GM19324 (cell line): ENCODE results near the gene CRYBA2.

Experiments
- ATAC-seq: cut with Tn5 transposase; IDR thresholded peaks from one replicate; pipeline ENCODE4 v1.9.1; 2021; ENCODE audit warnings: mild to moderate bottlenecking, moderate library complexity; ENCODE audit not compliant: unreplicated experiment, low FRiP score

The CRYBA2 gene

GRCh38 chr2:219024059-219024458, 30.8 kb upstream of the CRYBA2 start:
- no peak for ATAC-seq

GRCh38 chr2:219023045-219023605, 29.9 kb upstream of the CRYBA2 start:
- ATAC-seq = no peak

GRCh38 chr2:219022616-219023015, 29.4 kb upstream of the CRYBA2 start:
- no peak for ATAC-seq

DNA sequence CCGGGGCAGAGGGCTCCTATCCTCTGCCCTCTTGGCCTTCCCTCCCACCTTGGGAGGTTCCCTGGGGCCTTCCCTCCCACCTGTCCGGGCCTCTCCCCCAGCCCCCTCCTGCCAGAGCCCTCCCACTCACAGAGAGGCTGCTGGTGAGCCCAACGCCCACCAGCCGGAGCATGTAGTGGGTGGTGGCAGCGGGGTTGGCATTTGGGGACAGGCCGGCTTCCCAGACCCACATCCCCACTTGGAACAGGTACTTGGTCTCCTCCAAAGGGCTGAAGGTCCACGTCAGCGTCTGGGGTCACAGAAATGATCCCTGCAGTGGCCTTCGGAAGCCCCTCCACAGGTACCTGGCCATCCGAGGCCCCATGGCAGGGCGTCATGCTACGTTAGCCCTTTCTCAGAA, 28.8 kb upstream of the CRYBA2 start:
- ATAC-seq = no peak

DNA sequence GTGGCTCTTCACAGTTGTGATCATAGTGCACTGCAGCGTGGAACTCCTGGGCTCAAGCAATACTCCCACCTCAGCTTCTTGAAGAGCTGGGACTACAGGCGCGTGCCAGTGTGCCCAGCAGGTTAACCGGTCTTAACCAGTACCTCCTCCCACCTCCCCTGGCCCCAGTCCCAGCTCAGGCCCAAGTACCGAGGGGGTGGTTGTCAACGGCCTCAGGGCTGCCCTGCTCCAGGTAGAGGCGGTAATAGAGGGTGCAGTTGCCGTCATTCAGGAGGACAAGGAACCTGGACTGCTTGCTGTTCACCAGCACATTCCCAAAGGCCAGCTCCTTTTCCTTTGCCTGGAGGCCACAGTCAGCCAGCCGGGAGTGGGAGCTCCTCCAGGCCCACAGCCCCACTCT, 28.4 kb upstream of the CRYBA2 start:
- no peak for ATAC-seq

GRCh38 chr2:219020604-219021365, 27.6 kb upstream of the CRYBA2 start:
- ATAC-seq = no peak

DNA sequence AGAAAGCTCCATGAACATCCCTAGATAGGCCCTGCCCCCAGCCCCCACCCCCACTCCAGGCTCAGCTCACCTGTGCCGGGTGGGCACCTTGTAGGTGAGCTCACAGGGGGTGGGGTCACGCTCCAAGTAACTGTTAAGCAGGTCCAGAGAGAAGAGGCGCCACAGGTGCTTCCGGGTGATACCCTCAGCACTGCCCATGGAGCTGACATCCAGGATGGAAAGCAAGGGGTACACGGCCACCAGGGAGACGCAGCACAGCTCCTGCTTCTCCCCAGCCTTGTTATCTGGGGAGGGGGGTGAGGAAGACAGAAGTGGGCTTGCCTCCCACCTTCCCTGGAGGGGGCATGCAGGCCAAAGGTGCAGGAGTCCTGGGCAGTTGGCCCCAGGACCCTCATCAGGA, 26.2 kb upstream of the CRYBA2 start:
- no peak for ATAC-seq

DNA sequence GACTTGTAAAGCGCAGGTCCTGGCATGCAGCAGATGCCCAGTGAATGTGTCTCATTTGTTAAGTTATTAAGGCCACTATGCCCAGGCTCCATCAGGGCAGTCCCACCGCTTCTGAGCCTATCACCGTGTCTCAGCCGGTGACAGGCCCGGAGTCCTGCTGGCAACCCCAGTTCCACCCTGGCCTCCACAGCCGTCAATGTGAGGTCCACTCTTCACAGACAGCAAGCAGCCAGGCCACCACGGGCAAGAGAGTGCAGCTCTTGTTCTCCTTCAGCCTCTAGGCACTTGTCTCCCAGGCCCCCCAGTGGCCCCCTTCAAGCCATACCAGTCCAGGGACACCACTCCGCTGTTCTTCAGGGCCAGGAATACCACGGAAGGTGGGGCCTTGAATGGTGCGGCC, 25.5 kb upstream of the CRYBA2 start:
- ATAC-seq = no peak

- ATAC-seq = no peak
Observed at GRCh38 chr2:219018286-219018685, 25.1 kb upstream of the CRYBA2 start.

DNA sequence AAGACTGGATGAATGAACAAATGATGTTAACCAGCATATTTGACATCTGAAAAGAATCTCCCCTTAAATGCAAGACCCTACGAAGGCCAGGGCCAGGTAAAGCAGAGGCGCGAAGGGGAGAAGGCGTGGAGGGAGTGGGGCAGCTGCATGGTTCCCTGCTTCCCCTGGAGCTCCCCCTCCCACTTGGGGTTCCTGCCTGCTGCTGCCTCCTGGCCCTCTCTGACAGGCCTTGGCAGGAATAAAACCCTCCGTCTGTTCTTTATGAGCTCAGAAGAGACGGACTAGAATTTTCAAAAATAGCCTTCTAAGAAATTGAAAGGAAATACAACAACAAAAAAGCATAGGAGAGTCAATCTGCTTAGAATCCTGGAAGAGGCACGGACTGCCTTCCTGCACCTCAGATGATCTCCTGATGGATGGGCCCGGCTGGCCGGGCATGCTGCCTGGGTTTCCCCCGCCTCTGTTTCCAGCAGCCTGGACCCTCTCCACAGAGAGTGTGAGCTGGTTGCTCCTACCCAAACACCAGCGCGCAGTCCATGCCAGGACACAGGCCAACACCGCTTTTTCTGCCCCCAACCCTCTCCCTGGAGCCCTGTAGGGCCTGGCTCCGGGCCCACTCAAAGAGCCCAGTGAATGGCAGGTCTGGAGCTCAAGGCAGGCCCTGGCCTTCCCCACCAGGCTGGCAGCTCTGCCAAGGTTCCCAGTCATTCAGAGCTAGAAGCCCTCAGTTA, 24.1 kb upstream of the CRYBA2 start:
- ATAC-seq = no peak

DNA sequence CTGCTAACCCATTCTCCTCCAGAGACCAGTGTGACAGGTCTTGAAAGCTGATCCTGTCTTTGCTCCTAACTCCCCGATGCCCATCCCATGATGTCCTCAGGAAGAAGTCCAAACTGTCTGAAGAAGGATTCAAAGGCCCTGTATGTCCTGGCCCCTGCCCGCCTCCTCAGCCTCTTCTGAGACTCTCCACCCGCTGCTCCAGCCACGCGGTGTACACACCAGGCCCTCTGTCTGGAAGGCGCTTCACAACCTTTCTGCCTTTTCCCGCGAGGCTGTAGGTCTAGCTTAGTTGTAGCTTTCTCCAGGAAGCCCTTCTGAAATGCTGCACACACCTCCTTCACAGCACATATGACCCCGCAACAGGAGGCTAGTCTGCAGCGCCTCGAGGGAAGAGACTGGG, 23.5 kb upstream of the CRYBA2 start:
- no peak for ATAC-seq

GRCh38 chr2:219010873-219011272, 17.7 kb upstream of the CRYBA2 start:
- no peak for ATAC-seq

GRCh38 chr2:219010162-219010756, 17.0 kb upstream of the CRYBA2 start:
- no peak for ATAC-seq

- no peak for ATAC-seq
Observed at GRCh38 chr2:219009294-219009693, 16.1 kb upstream of the CRYBA2 start.

- no peak for ATAC-seq
Observed at GRCh38 chr2:219003979-219004378, 10.8 kb upstream of the CRYBA2 start.

- no peak for ATAC-seq
Observed at GRCh38 chr2:219003267-219003634, 10.0 kb upstream of the CRYBA2 start.

GRCh38 chr2:219002395-219003266, 9.4 kb upstream of the CRYBA2 start:
- ATAC-seq = no peak

DNA sequence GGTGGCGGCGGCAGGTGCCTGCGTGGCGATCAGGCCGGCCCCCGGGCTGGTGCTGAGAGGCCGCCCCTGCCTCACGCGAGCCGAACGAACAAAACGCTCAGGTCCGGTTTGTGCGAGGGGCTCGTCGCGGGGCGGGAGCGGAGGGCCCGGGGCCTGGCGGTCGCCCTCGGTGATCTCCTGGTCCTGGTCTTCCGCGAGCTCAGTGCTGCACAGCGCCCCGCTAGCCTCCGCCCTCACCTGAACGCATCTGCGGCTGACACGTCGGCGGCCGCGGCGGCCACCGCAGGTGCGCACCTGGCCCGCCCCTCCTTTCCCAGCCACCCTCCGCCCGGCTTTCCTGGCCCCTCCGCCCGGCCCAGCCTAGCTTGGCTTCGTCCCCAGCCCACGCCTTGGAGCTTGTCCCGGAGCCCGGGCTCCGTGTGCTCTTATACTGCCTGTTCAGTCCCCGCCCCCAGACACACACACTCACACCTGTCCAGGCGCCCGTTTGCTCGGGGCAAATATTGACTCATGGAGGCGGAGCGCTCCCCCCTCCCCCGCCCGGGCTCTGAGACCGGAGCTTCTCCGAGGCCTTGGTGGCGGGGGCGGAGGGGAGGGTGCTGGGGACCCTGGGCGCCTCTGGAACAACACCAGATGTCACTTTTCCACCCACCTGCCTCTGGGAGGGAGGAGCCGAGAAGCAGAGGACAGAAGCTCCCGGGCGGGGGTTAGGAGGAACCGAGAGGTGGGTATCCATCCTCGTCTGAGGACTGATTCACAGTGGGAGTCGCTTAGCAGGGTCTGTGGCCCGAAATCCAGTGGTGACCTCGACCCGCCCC, 8.6 kb upstream of the CRYBA2 start:
- no peak for ATAC-seq

DNA sequence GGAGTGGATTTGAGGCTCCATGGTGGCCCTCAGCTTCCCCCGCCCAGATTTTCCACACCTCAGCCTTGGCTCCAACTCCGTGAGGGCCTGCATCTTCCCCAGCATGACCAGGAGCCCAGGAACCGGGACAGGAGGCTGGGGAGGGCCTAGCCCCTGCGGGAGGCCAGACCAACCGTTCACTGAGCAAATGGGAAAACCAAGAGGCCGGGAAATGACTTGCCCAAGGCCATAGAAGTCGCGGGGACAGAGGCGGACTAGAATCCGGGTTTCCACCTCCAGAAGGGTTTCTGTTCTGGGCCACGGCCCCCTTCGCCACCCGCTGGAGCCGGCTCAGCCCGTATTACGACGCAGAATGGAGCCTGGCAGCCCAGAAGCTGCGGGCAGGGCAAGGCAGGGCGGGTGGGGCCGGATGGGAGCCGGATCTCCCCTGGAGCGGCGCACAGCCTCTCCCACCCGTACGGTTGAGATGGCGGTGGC, 7.9 kb upstream of the CRYBA2 start:
- ATAC-seq = no peak

DNA sequence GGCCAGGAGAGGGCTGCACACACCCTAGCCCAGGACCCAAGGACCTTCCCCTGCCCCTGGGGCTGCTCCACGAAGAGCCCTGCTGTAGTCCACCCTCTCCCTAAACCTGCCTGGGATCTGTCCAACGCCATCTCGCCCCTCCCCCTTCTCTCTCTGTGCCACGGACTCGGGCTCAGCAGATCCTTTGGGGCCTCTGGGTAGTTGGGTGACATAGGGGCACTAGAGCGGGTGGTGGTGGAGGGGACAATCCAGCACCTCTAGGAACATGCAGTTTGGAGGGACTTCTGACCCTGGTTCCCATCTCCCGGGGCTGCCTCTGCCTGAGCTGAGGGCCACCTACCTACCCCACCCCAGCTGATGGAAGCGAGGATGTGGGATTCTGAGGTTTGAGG, 7.3 kb upstream of the CRYBA2 start:
- no peak for ATAC-seq
